HG03108 (cell line): ENCODE results near the gene EXOC3L1.

ENCODE experiments used
- ATAC-seq: cut with Tn5 transposase; IDR thresholded peaks from one replicate; pipeline ENCODE4 v1.9.1; 2021; ENCODE audit warnings: moderate library complexity; ENCODE audit not compliant: unreplicated experiment

EXOC3L1 gene

GRCh38 chr16:67183627-67184452 lies 6.1 kb downstream of the EXOC3L1 start, which contains the start of gene MATCAP1:
TSS of gene MATCAP1 (minus strand) at chr16:67183963. CDS start at chr16:67180610, 3,353 bp downstream.
- peak; percentile 90 for ATAC-seq

DNA sequence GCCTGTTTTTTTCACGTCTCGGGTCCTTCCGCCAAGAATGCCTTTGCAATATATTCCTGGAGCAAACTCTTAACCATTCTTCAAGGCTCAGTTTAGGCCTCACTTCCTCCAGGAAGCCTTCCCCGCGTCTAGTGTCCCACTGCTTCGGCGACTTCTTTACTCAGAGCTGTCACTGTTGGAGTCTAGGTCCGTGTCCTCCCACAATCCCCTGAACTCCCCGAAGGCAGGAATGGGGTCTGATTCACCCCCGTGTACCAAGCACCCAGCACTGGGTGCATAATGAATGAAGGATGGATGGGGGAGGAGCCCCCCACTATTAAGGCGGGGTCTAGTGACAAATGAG lies 6.7 kb downstream of the EXOC3L1 start:
- ATAC-seq = no peak

DNA sequence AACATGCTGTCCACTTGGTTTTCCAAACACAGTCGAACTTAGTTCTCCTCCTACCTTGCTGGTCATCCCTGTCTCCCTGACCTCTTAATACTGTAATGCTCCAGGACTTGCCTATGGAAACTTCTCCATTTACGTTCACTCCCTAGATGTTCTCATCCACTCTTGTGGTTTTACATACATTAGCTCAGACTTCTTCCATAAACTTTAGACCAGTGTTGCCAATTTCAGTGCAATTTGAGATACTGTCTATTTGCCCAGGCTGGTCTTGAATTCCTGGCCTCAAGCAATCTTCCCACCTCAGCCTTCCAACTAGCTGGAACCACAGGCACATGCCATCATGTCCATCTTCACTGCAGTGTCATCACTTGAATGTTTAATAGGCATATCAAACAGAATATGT lies 7.6 kb downstream of the EXOC3L1 start:
- no peak for ATAC-seq

DNA sequence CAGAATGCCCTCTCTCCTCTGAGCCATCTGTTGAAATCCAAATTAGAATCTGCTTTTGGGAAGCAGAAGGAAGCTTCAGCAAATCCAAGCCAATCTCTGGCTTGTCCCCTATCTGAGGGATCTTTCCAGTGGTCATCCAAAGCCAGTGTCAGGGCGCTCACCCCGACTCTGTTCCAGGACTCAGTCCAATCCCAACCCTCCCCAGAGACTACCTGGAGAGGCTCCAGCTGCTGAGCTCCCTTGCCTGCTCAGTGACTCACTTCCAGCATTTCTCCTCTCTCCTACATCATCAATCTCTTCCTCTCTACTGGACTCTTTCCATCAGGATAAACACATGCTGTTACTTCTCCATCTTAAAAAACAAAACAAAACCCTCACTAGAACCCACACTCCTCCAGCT lies 8.6 kb downstream of the EXOC3L1 start:
- ATAC-seq = no peak

- ATAC-seq = no peak
These were observed 9.8 kb downstream of the EXOC3L1 start for GRCh38 chr16:67180166-67180565.

DNA sequence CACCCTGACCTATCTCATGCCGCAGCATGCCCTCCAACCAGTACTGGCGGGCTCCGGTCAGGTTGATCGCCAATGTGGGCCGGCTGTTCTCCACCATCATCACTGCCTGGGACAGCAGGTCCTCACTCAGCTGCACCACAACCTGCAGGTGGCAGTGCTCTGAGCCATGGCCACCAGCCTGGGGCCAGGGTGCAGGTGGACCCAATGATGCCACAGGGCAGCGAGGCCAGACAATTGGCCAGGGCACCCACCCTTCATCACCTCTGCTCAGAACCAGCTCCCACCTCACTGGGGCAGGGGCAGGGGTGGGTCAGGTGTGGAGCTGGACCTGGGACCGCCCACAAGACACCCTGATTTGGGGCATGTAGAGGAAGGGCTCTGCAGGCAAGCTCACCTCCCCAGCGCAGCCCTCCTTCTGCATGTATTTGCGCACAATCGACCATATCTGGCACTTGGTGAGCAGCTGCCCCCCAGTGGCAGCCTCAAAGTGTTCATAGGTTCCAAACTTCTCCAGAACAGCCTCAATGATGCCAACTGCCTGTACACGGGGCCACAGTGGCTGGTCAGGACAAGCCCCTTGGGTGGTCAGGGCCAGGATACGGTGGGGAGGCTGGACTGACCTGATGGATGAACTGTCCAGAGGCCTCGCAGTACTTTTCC lies 10.4 kb downstream of the EXOC3L1 start:
- no peak for ATAC-seq

GRCh38 chr16:67177743-67178699 lies 11.9 kb downstream of the EXOC3L1 start:
- no peak for ATAC-seq

DNA sequence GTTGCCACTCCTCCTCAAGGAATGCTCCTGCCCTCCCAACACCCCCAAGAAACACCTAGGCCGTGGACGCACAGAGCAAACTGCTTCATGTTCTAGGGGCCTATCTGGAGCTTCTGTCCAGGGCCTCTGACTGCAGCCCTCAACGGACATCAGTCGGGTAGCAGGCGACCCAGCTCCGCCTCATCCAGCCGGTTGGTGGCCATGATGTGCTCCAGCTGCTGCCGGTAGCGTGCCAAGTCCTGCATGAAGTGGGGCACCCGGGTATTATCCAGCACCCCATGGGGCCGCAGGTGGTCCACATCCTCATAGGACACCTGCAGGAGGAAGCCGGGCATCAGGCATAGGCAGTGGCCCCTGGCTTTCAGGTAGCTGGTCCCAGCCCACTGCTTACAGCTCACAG lies 13.3 kb downstream of the EXOC3L1 start:
- ATAC-seq = no peak

DNA sequence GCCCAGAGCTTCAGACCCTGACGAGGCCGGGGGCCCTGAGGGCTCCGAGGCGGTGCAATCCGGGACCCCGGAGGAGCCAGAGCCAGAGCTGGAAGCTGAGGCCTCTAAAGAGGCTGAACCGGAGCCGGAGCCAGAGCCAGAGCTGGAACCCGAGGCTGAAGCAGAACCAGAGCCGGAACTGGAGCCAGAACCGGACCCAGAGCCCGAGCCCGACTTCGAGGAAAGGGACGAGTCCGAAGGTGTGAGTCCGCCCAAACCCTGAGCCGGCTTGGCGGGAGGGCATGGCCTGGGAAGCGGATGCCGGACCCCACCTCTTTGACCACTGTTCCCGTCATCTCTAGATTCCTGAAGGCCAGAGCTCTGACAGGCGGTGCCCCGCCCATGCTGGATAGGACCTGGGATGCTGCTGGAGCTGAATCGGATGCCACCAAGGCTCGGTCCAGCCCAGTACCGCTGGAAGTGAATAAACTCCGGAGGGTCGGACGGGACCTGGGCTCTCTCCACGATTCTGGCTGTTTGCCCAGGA lies 15.2 kb downstream of the EXOC3L1 start:
- ATAC-seq = no peak

- peak; percentile 38 for ATAC-seq
These were observed 15.9 kb downstream of the EXOC3L1 start for GRCh38 chr16:67173808-67174705.

DNA sequence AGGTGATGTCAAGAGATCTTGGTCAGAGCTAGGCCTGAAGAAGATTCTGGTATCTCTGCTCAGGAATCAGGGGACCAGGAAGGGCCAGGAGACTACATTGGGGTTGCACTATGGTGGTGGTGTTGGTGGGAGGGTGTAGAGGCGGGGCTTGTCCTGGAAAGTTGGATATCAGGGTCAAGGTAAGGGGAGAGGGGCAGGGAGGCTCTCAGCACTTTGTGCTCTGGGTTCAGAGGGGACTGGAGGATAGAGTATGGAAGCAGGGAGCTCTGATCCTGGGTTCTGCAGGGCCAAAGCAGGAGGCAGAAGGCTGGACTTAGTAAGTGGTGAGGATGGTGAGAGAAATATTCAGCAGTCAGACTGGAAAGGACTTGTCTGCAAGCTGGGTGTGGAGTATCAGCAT lies 16.6 kb downstream of the EXOC3L1 start:
- no peak for ATAC-seq

DNA sequence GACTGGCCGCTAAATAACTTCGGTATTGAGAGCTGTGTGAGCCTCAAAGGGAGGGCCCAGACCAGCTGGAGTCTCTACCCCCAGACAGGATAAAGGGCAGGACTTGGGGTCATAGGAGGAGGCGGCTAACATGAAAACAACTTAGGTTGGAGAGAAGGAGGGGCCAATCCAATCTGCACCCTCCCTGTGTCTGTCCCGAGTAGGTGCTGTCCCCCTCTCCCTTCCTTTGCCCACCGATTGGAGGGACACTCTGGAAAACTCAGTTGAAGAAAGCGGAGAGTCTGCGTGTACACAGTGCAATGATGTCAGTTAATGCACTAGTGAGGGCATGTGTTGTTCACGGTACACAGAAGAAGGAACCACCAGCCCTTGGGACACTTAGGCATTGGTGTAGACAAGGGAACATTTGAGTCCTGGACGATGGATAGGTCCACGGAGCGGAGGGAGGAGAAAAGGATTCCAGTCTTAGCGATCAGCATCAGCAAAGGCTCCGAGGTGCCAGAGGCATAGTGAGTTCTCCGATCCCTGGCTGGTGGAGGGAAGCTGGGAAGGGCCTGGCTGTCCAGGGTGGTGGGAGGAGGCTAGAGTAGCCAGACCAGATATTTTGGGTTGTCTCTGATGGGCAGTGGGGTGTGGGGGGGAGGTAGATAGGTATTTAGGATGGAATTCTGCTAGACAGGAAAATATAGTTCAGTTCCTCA lies 18.8 kb downstream of the EXOC3L1 start:
- ATAC-seq = no peak

GRCh38 chr16:67170168-67170948 lies 19.6 kb downstream of the EXOC3L1 start, which contains the start of gene NOL3:
TSS of gene NOL3 (plus strand) at chr16:67170538.
- peak; percentile 37 for ATAC-seq

DNA sequence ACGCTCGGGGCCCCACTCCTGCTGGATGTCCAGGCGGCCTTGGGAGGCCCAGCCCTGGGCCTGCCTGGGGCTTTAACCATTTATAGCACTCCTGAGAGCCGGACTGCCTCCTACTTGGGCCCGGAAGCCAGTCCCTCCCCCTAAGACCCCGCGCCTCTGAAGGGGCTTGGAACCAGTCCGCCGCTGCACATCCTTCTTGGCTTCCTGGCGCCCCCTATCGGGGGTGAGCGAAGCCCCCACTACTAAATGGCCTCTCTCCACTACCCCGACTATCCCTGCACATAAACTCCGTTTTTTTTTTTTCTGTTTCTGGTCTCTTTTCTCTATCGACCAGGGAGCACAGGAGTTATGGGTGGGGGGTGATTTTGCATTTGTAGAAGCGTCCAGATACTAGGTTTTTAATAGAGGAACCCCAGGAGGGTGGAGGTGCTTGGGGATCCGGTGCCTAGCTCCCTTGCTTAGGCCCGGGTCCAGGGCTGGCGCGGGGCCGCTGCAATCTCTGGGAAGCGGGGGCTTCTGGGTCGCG lies 20.2 kb downstream of the EXOC3L1 start:
- peak; percentile 1 for ATAC-seq

DNA sequence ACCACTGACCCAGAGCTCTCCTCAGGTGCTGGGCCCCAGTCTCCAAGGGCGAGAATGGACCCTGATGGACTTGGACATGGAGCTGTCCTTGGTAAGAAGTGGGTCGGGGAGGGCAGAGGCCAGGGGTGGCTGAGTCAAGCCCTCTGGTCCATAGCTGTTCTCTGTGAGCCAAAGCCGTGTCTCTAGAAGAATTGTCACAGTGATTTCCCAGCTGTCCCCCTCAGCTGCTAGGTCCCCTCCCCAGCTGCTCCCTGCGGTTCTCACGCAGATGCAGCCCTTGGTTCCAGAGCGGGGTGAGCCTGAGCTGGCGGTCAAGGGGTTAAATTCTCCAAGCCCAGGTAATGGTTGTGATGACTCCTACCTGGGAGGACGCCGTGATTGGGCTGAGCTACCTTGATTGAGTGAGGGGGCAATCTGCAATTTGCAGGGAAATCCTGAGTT lies 20.9 kb downstream of the EXOC3L1 start:
- no peak for ATAC-seq

GRCh38 chr16:67167588-67167987 lies 22.3 kb downstream of the EXOC3L1 start:
- no peak for ATAC-seq

DNA sequence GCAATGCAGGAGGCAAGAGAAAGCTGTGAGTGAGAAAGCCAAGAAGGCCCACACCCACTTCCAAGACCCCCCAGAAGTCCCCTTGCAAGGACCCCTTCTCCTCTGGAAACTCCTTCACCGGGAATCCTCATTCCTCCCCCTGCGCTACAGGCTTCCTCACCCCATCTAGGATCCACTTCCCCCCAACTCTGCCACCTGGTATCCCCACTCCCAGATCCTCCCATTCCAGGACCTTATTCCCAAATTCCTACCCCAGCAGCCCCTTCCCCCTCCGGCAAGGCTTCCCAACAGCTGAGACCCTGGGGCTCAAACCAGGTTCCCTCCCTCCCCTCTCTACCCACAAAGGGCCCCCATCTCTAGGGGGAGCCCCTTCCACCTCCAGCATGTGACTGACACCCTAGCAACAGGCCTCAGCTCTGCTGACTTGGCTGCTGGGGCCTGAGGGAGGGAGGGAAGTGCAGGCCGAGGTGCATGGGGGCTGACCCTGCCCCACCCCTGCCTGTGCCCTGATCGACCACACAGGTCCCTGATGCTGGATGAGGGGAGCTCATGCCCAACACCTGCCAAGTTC lies 23.3 kb downstream of the EXOC3L1 start:
- ATAC-seq = no peak

DNA sequence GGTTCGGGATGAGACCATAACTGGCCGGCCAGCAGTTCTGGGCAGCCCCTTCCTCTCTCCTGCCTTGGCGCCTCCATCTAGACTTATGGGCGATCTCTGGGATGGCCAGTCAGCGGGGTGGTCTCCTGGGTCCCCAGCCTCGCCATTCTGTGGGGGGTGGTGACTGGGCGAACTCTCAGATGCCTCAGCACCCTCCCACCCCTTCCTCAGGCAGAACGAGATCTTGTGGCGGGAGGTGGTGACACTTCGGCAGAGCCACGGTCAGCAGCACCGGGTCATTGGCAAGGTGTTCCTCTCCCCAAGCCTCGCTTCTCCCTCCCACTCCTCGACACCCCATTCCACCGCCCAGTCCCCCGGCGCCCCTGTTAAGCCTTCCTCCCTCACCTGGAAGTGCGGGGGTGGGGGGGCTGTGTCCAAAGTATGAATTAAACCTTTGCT lies 23.8 kb downstream of the EXOC3L1 start:
- ATAC-seq = no peak
